ENCODE results near the gene PARD3. TPM values are rescaled to one million over a fixed set of nuclear protein-coding genes. Genes with fewer than 3 reads are reported as not detected.
"Not testable (repeated sequence)": the region's sequence is repeated elsewhere in the genome, so short reads cannot be mapped to it uniquely, and the experiment has no call there.

PARD3 gene
- total and polyA plus RNA-seq, 2 experiments from 2014 or later, result 6.3 to 21.2 TPM

- Histone ChIP-seq H3K4me3 (no peak overlapping the region), H3K36me3 (ENCODE audit: low read depth) (no peaks in the 10 kb centered on the region), H3K9ac (no peak overlapping the region), H2AFZ (no peak overlapping the region), H3K27me3 (replicated peaks; ENCODE audit: insufficient read depth) (no peaks in the 10 kb centered on the region; the same call in 1 of the 2 replicates), H3K9me2 (ENCODE audit: insufficient read depth) (no peaks in the 10 kb centered on the region), H4K20me1 (ENCODE audit: insufficient read depth) (no peaks in the 10 kb centered on the region), H3K27ac (no peak overlapping the region), H3K79me2 (ENCODE audit: insufficient read depth) (no peaks in the 10 kb centered on the region), H3K4me1 (ENCODE audit: insufficient read depth) (peaks cover 13% of the 10 kb centered on the region), H3F3A (ENCODE audit: insufficient read depth) (peaks cover 9% of the 10 kb centered on the region), H3K4me2 (ENCODE audit: unreplicated experiment) (no peak overlapping the region), H3K9me3 (ENCODE audit: low read depth) (no peaks in the 10 kb centered on the region)
- WGBS, 2 experiments (ENCODE audit: low coverage in 1 of 2, low lambda C conversion rate in 2 of 2, missing lambda C conversion rate in 2 of 2), result 18 to 37% methylated on average over 6 of the region's 6 CpGs
- TF ChIP-seq EZH2phosphoT487 (IDR thresholded peaks at IDR 0.05; ENCODE audit: insufficient read depth, low read depth), result no peak
- TF ChIP-seq EZH2 (IDR thresholded peaks at IDR 0.05; ENCODE audit: insufficient read depth, poor library complexity, severe bottlenecking), result no peak
- DNase-seq, result no peak
- in situ Hi-C loops (cut with MboI), result no loop called here
Observed at GRCh38 chr10:34075254-34075926, 739.7 kb downstream of the PARD3 start.

- H3K9me3 ChIP-seq (ENCODE audit: low read depth), result no peaks in the 10 kb centered on the region
- TF ChIP-seq EZH2phosphoT487 (IDR thresholded peaks at IDR 0.05; ENCODE audit: insufficient read depth, low read depth), result no peak
- TF ChIP-seq EZH2 (IDR thresholded peaks at IDR 0.05; ENCODE audit: insufficient read depth, poor library complexity, severe bottlenecking), result no peak
- H3K4me3 ChIP-seq, result no peak overlapping the region
- no peak overlapping the region for H2AFZ ChIP-seq
- in situ Hi-C loops (cut with MboI), result no loop called here
- H3K36me3 ChIP-seq (ENCODE audit: low read depth), result no peaks in the 10 kb centered on the region
- H4K20me1 ChIP-seq (ENCODE audit: insufficient read depth), result no peaks in the 10 kb centered on the region
- H3K27me3 ChIP-seq (replicated peaks; ENCODE audit: insufficient read depth), result no peaks in the 10 kb centered on the region; the same call in 1 of the 2 replicates
- H3K9ac ChIP-seq, result no peak overlapping the region
- no peaks in the 10 kb centered on the region for H3K79me2 ChIP-seq (ENCODE audit: insufficient read depth)
- H3F3A ChIP-seq (ENCODE audit: insufficient read depth), result peaks cover 9% of the 10 kb centered on the region
- H3K27ac ChIP-seq, result no peak overlapping the region
- no peak overlapping the region for H3K4me2 ChIP-seq (ENCODE audit: unreplicated experiment)
- 67 to 71% methylated on average over 3 of the region's 3 CpGs for WGBS, 2 experiments (ENCODE audit: low coverage in 1 of 2, low lambda C conversion rate in 2 of 2, missing lambda C conversion rate in 2 of 2)
- no peaks in the 10 kb centered on the region for H3K9me2 ChIP-seq (ENCODE audit: insufficient read depth)
- peaks cover 10% of the 10 kb centered on the region for H3K4me1 ChIP-seq (ENCODE audit: insufficient read depth)
- DNase-seq, result no peak
Observed at GRCh38 chr10:34074051-34074450, 741.0 kb downstream of the PARD3 start.

- H2AFZ ChIP-seq; H3K4me3 ChIP-seq; H3K4me2 ChIP-seq (ENCODE audit: unreplicated experiment); H3F3A ChIP-seq (ENCODE audit: insufficient read depth); H4K20me1 ChIP-seq (ENCODE audit: insufficient read depth); H3K36me3 ChIP-seq (ENCODE audit: low read depth); H3K9me2 ChIP-seq (ENCODE audit: insufficient read depth); H3K9me3 ChIP-seq (ENCODE audit: low read depth); H3K9ac ChIP-seq; H3K4me1 ChIP-seq (ENCODE audit: insufficient read depth); in situ Hi-C loops (cut with MboI); H3K79me2 ChIP-seq (ENCODE audit: insufficient read depth); DNase-seq; H3K27ac ChIP-seq; H3K27me3 ChIP-seq (replicated peaks; ENCODE audit: insufficient read depth): not testable (repeated sequence)
- WGBS, 2 experiments (ENCODE audit: low coverage in 1 of 2, low lambda C conversion rate in 2 of 2, missing lambda C conversion rate in 2 of 2), result 72 to 74% methylated on average over 6 of the region's 6 CpGs
Observed at GRCh38 chr10:34067741-34068140, 747.4 kb downstream of the PARD3 start.

- no peaks in the 10 kb centered on the region for H3K4me1 ChIP-seq (ENCODE audit: insufficient read depth)
- H2AFZ ChIP-seq, result no peak overlapping the region
- H3K4me2 ChIP-seq (ENCODE audit: unreplicated experiment), result no peak overlapping the region
- no peaks in the 10 kb centered on the region for H3F3A ChIP-seq (ENCODE audit: insufficient read depth)
- H3K36me3 ChIP-seq (ENCODE audit: low read depth), result no peaks in the 10 kb centered on the region
- no peaks in the 10 kb centered on the region for H3K9me2 ChIP-seq (ENCODE audit: insufficient read depth)
- H3K27ac ChIP-seq, result no peak overlapping the region
- 76 to 78% methylated on average over 1 of the region's 1 CpG for WGBS, 2 experiments (ENCODE audit: low coverage in 1 of 2, low lambda C conversion rate in 2 of 2, missing lambda C conversion rate in 2 of 2)
- no peaks in the 10 kb centered on the region for H4K20me1 ChIP-seq (ENCODE audit: insufficient read depth)
- H3K79me2 ChIP-seq (ENCODE audit: insufficient read depth), result no peaks in the 10 kb centered on the region
- H3K9me3 ChIP-seq (ENCODE audit: low read depth), result no peaks in the 10 kb centered on the region
- H3K27me3 ChIP-seq (replicated peaks; ENCODE audit: insufficient read depth), result no peaks in the 10 kb centered on the region
- in situ Hi-C loops (cut with MboI), result no loop called here
- H3K9ac ChIP-seq, result no peak overlapping the region
- DNase-seq, result peak; percentile 32
- no peak for TF ChIP-seq EZH2 (IDR thresholded peaks at IDR 0.05; ENCODE audit: insufficient read depth, poor library complexity, severe bottlenecking)
- TF ChIP-seq EZH2phosphoT487 (IDR thresholded peaks at IDR 0.05; ENCODE audit: insufficient read depth, low read depth), result no peak
- no peak overlapping the region for H3K4me3 ChIP-seq
Observed at GRCh38 chr10:34063592-34063991, 751.5 kb downstream of the PARD3 start.

- DNase-seq, result no peak
Observed at GRCh38 chr10:34061841-34062240, 753.3 kb downstream of the PARD3 start.

More at GRCh38 chr10:34061841-34062240, 753.3 kb downstream of the PARD3 start:
- Histone ChIP-seq H3K4me2 (ENCODE audit: unreplicated experiment) (no peak overlapping the region), H3K27ac (no peak overlapping the region), H3K9ac (no peak overlapping the region), H4K20me1 (ENCODE audit: insufficient read depth) (no peaks in the 10 kb centered on the region), H3K4me3 (no peak overlapping the region), H3F3A (ENCODE audit: insufficient read depth) (no peaks in the 10 kb centered on the region), H3K27me3 (replicated peaks; ENCODE audit: insufficient read depth) (no peaks in the 10 kb centered on the region), H3K4me1 (ENCODE audit: insufficient read depth) (no peaks in the 10 kb centered on the region), H3K9me3 (ENCODE audit: low read depth) (no peaks in the 10 kb centered on the region), H3K36me3 (ENCODE audit: low read depth) (no peaks in the 10 kb centered on the region), H3K79me2 (ENCODE audit: insufficient read depth) (no peaks in the 10 kb centered on the region), H2AFZ (no peak overlapping the region), H3K9me2 (ENCODE audit: insufficient read depth) (no peaks in the 10 kb centered on the region)
- TF ChIP-seq EZH2phosphoT487 (IDR thresholded peaks at IDR 0.05; ENCODE audit: insufficient read depth, low read depth), result no peak
- no peak for TF ChIP-seq EZH2 (IDR thresholded peaks at IDR 0.05; ENCODE audit: insufficient read depth, poor library complexity, severe bottlenecking)
- in situ Hi-C loops (cut with MboI), result no loop called here

Small RNA genes within 50 kb of the gene (small RNA-seq; reads per million reads assigned to genes)
- not detected for gene ELOBP4 (ENCODE audit: low read depth, low replicate concordance)
- gene RF00019 (ENCODE audit: low read depth, low replicate concordance), result not detected
- gene RPL37P18 (ENCODE audit: low read depth, low replicate concordance), result not detected
